ENCODE results near the gene TRPC4. TPM values are rescaled to one million over a fixed set of nuclear protein-coding genes. Genes with fewer than 3 reads are reported as not detected.

The TRPC4 gene
- total and polyA plus RNA-seq, 8 donors = 0.23 to 12.3 (median 3.9) TPM; not detected in 1

DNA sequence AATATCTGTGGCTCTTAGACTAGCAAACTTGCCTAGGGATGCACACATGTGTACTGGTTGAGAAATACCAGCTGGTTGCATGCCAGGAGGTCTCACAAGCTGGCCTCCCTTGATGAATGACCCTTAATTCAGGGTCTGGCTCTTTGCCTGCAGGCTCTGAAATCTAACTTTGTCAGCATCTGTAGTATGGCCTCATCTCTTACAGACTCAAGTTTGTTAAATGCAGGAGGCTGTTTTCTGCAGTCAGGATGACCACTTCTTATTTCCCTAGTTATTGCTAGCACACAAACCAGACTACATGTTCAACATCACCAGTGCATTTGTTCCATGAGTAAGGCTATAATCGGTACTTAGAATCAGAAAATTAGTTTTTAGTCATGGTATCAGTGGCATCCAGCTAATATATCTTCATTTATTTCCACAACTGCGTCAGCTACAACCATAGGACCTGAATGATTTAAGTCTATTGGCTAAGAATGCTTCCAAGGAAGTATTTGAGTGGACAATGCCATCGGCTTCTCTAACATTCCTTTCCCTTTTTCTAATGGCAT, 247.7 kb downstream of the TRPC4 start:
- Histone ChIP-seq H3K9me3 (no peaks in the 10 kb centered on the region), H3K27ac (no peak overlapping the region), H3K4me3 (no peak overlapping the region), H3K27me3 (no peaks in the 10 kb centered on the region), H3K36me3 (no peaks in the 10 kb centered on the region), H3K4me1 (peaks cover 0 to 29% (median 8%) of the 10 kb centered on the region in 4 donors)
- intact Hi-C loops (cut with DNase I; ENCODE audit: low total_unique reads) = no loop called here
- no peak for TF ChIP-seq POLR2A (IDR thresholded peaks at IDR 0.05)
- WGBS, 5 donors = 67 to 79% (median 68%) methylated on average over 3 of the region's 3 CpGs
- peak in 1 of 2 donors; percentile 73 for DNase-seq

DNA sequence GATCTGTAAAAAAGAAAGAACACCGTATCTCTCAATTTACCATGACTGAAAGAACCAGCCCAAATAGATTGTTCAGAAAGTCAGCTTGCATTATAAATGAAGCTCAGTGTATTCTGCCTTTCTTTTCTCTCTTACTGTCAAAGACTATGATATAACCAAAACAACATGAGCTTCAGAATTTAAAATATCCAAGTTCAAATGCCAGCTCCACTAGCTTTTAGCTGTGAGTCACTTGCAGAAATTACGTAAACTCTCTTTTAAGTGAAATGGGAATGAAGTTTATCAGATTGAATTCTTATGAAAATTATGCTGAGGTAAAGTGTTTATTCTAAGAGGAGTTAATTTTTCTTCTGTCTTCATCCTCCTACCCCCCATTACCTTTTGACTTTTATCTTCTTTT, 251.0 kb downstream of the TRPC4 start:
- TF ChIP-seq EP300 (IDR thresholded peaks at IDR 0.05) (no peak), POLR2A (IDR thresholded peaks at IDR 0.05) (no peak), POLR2AphosphoS5 (IDR thresholded peaks at IDR 0.05) (no peak)
- TF ChIP-seq, protein P1, sequence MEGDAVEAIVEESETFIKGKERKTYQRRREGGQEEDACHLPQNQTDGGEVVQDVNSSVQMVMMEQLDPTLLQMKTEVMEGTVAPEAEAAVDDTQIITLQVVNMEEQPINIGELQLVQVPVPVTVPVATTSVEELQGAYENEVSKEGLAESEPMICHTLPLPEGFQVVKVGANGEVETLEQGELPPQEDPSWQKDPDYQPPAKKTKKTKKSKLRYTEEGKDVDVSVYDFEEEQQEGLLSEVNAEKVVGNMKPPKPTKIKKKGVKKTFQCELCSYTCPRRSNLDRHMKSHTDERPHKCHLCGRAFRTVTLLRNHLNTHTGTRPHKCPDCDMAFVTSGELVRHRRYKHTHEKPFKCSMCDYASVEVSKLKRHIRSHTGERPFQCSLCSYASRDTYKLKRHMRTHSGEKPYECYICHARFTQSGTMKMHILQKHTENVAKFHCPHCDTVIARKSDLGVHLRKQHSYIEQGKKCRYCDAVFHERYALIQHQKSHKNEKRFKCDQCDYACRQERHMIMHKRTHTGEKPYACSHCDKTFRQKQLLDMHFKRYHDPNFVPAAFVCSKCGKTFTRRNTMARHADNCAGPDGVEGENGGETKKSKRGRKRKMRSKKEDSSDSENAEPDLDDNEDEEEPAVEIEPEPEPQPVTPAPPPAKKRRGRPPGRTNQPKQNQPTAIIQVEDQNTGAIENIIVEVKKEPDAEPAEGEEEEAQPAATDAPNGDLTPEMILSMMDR (IDR thresholded peaks at IDR 0.05) = no peak
- Histone ChIP-seq H3K27me3 (no peaks in the 10 kb centered on the region), H3K9me3 (no peaks in the 10 kb centered on the region), H3K36me3 (no peaks in the 10 kb centered on the region), H3K27ac (no peak overlapping the region), H3K4me3 (no peak overlapping the region), H3K4me1 (peaks cover 0 to 20% (median 5%) of the 10 kb centered on the region in 4 donors)
- intact Hi-C loops (cut with DNase I; ENCODE audit: low total_unique reads) = no loop called here
- no peak for DNase-seq
- 53 to 81% (median 71%) methylated on average over 2 of the region's 2 CpGs for WGBS, 5 donors

DNA sequence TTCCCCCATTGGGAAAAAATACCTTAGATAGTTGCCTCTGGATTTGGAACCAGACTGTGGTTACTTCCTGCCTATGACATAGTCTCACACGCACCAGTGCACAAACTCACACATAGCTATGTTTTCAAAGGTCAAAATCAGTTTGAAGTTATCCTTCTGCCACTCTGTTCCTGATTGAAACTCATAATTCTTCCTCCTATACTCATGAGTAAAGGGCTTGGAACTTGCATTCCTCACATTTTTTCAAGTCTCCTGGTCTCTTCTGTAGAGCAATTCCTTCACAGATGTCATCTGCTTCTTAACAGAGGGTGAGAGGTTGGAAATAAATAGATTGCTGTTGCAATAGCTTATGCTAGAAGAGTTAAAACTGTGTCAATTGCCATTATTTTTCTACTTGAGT, 252.4 kb downstream of the TRPC4 start:
- no peaks in the 10 kb centered on the region for H3K27me3 ChIP-seq
- no peaks in the 10 kb centered on the region for H3K9me3 ChIP-seq
- peaks cover 0 to 18% (median 5%) of the 10 kb centered on the region in 4 donors for H3K4me1 ChIP-seq
- TF ChIP-seq POLR2A (IDR thresholded peaks at IDR 0.05) = no peak
- TF ChIP-seq, protein P1 (IDR thresholded peaks at IDR 0.05) = no peak
- H3K27ac ChIP-seq = no peak overlapping the region
- H3K4me3 ChIP-seq = no peak overlapping the region
- no peak for DNase-seq
- 61 to 74% (median 65%) methylated on average over 1 of the region's 1 CpG for WGBS, 5 donors
- intact Hi-C loops (cut with DNase I; ENCODE audit: low total_unique reads) = no loop called here
- H3K36me3 ChIP-seq = no peaks in the 10 kb centered on the region

DNA sequence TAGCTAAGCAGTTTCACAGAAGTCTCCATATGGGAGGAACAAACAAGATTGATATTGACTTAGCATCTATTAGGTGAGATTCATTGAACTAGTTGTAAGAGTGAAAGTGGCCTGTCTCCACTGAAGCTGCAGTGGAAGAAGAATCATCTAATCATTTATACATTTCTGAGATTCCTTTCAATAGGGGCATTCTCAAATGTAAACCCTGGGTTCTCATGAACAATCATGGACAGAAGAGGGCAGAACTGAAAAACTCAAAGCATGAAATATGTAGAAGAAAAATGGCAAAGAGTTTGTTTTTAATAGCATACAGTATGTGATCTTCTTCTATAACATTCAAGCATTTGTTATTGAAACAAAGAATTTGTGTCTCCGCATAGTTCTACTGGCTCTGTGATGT, 253.4 kb downstream of the TRPC4 start:
- TF ChIP-seq, protein P1 (IDR thresholded peaks at IDR 0.05) = no peak
- TF ChIP-seq POLR2AphosphoS5 (IDR thresholded peaks at IDR 0.05) (no peak), POLR2A (IDR thresholded peaks at IDR 0.05) (no peak), EP300 (IDR thresholded peaks at IDR 0.05) (no peak)
- Histone ChIP-seq H3K36me3 (no peaks in the 10 kb centered on the region), H3K27me3 (no peaks in the 10 kb centered on the region), H3K27ac (no peak overlapping the region), H3K4me1 (peaks cover 0 to 11% (median 5%) of the 10 kb centered on the region in 4 donors), H3K9me3 (no peaks in the 10 kb centered on the region), H3K4me3 (no peak overlapping the region)
- intact Hi-C loops (cut with DNase I; ENCODE audit: low total_unique reads) = no loop called here
- no peak for DNase-seq
- 92 to 98% (median 95%) methylated on average over 1 of the region's 1 CpG for WGBS, 5 donors

DNA sequence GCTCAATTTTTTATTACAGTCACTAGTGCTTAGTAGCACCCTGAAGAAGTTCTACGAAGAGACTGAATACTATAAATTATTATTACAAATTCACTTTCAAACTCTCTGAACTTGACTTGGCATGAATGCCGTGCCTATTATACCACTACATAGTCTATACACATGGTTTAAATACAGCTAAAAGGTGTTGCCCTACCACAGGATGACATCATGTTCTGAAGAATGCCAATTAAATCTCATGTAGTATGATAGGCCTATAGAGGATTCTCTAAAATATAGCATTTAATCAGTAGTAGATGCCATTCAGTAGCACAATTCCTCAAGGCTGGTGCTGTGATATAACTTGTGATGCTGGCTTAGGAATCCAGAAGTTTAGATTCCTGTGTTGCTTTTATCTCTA, 254.3 kb downstream of the TRPC4 start:
- WGBS, 5 donors = 54 to 96% (median 92%) methylated on average over 2 of the region's 2 CpGs
- H3K36me3 ChIP-seq = no peaks in the 10 kb centered on the region
- intact Hi-C loops (cut with DNase I; ENCODE audit: low total_unique reads) = no loop called here
- no peak for DNase-seq
- no peak overlapping the region for H3K4me3 ChIP-seq
- no peaks in the 10 kb centered on the region for H3K9me3 ChIP-seq
- TF ChIP-seq, protein P1 (IDR thresholded peaks at IDR 0.05) = no peak
- TF ChIP-seq POLR2A (IDR thresholded peaks at IDR 0.05) (no peak), POLR2AphosphoS5 (IDR thresholded peaks at IDR 0.05) (no peak), EP300 (IDR thresholded peaks at IDR 0.05) (no peak)
- H3K27me3 ChIP-seq = no peaks in the 10 kb centered on the region
- no peak overlapping the region for H3K27ac ChIP-seq
- H3K4me1 ChIP-seq = peaks cover 0 to 11% (median 5%) of the 10 kb centered on the region in 4 donors
